Right lung (tissue), 5 donors: ENCODE measurements around the gene NAPA. TPM values are rescaled to one million over a fixed set of nuclear protein-coding genes. Genes with fewer than 3 reads are reported as not detected.
"Not testable (repeated sequence)": the region's sequence is repeated elsewhere in the genome, so short reads cannot be mapped to it uniquely, and the experiment has no call there.

Experiments
- DNase-seq, 2 donors: peaks; one replicate each; pipeline ENCODE4 v3.0.0-alpha.2; 2013
- polyA plus RNA-seq, 5 donors: library from polyadenylated mRNA; unstranded; fragments of 120-200 nt; gene quantifications; one replicate each; pipeline versions ENCODE4 v1.2.1 to v1.2.3, GENCODE V29; 2013; ENCODE audit warnings: inconsistent platforms in 1 of 5, low replicate concordance in 1 of 5; ENCODE audit not compliant: insufficient read length in 5 of 5, insufficient read depth in 1 of 5

Gene NAPA
- polyA plus RNA-seq, 5 donors, result 107 to 155 (median 119) TPM

GRCh38 chr19:47487551-47488515 is 27.0 kb downstream of the NAPA start:
- DNase-seq, result no peak

DNA sequence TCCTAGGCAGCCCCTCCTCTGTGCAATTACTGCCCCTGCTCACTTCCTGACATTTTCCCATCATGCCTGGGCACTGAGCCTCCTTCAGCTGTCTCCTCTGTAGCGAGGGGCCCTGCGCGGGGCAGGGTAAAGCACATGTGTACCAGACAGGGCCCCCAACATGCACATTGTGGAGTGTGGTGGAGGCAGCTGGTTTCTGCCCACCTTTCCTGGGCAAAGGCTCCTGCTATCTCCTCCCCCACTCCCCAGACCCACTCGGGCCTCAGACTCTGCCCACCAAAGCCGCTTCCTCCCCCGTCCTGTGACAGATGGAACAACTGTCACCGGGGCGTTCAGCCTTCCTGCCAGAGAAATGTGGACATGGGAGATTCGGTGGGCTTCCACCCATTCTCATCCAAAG is 28.0 kb downstream of the NAPA start:
- DNase-seq, result no peak

DNA sequence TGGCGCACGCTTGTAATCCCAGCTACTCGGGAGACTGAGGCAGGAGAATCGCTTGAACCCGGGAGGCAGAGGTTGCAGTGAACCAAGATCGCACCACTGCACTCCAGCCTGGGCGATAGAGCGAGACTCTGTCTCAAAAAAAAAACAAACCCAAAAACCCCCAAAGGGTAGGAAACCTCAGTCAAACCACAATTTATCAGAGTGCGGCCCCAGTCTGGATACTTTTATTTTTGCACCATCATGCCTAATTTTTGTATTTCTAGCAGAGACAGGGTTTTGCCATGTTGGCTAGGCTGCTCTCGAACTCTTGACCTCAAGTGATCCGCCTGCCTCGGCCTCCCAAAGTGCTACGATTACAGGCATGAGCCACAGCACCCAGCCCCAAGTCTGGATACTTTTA is 28.6 kb downstream of the NAPA start:
- not testable (repeated sequence) for DNase-seq

- no peak for DNase-seq
Measured at GRCh38 chr19:47485210-47485609, 29.7 kb downstream of the NAPA start.

- DNase-seq, result peak; percentile 90 to 93
Measured at GRCh38 chr19:47483800-47484690, 30.8 kb downstream of the NAPA start, which contains the start of gene KPTN. Gene KPTN (minus strand): TSS chr19:47484219. CDS start chr19:47484160, 59 bp downstream.

- no peak for DNase-seq
Measured at GRCh38 chr19:47483200-47483599, 31.7 kb downstream of the NAPA start.

- DNase-seq, result no peak
Measured at GRCh38 chr19:47481460-47482052, 33.3 kb downstream of the NAPA start.

- no peak for DNase-seq
Measured at GRCh38 chr19:47480658-47481057, 34.2 kb downstream of the NAPA start.

GRCh38 chr19:47479701-47480503 is 35.0 kb downstream of the NAPA start:
- DNase-seq, result no peak

GRCh38 chr19:47476438-47476972 is 38.4 kb downstream of the NAPA start:
- DNase-seq, result no peak

GRCh38 chr19:47475465-47475864 is 39.4 kb downstream of the NAPA start:
- no peak for DNase-seq

GRCh38 chr19:47473336-47473735 is 41.5 kb downstream of the NAPA start:
- no peak for DNase-seq

GRCh38 chr19:47471733-47472457 is 43.0 kb downstream of the NAPA start, which contains the start of gene SLC8A2:
Gene SLC8A2 (minus strand): TSS chr19:47471893. CDS start chr19:47466403, 5,490 bp downstream.
- peak; percentile 80 to 83 for DNase-seq

DNA sequence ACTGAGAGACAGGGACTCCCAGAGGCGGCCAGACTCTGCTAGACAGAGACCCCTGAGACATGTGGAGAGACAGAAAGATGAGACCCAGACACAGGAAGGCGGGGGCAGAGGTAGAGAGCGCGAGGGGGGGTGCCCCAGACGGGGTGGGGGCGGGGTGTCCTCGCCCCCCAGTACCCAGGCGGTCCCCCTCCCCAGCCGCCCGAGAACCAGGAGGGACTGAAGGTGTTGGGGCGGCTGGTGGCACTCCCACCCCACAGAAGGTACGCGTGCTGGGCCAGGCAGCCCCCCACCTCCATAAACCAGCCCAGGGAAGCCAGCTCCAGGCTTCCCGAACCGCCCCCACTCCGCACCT is 43.5 kb downstream of the NAPA start:
- no peak for DNase-seq

- DNase-seq, result no peak
Measured at GRCh38 chr19:47470447-47471195, 44.2 kb downstream of the NAPA start.

DNA sequence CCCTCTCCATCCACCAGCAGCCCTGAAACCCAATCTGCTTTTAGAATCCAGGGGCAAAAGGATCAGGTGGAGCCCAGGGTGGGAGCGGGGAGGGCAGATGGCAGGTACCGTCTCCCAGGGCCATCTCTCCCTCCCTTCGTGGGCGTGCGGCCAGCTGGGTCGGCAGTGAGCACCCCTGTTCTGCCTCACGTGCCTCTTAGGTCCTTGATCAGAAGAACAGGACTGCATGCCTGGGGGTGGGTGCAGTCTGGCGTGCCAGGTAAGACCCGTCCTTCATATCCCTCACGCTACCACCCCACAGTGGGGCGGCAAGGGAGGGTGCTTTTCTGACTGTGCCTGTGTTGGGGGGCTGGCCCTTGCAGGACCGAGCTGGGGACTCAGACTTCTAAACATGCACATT is 45.1 kb downstream of the NAPA start:
- no peak for DNase-seq

DNA sequence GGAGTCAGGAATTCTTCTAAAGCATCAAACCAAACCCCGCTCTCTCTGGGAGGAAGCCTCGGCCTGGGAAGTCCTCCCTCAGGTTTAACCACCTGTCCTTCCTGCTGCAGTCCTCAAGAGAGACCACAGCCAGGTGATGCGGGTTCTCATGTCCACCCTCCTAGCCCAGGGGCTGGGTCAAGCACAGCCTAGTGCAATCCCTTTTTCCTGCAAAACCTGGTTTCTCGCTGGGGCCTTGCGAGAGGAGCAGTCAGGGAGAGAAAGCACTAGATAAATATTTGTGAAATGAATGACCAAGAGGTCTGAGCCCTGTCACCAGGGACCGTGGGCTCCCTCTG is 45.5 kb downstream of the NAPA start:
- DNase-seq, result no peak

DNA sequence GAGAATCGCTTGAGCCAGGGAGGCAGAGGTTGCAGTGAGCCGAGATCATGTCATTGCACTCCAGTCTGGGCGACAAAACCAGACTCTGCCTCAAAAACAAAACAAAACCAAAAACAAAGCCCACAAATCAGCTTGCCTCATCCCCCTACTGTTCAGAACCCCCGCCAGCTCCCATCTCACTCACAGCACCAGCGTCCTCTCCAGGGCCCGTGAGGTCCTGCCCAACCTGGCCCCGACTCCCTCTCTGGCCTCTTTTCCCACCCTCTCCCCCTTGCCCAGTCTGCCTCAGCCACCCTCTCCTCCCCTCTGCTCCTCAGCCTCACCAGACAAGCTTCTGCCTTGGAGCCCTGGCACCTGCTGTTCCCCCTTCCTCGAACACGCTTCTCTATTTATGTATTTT is 46.9 kb downstream of the NAPA start:
- no peak for DNase-seq

- no peak for DNase-seq
Measured at GRCh38 chr19:47465957-47466356, 48.9 kb downstream of the NAPA start.
